Small intestine (tissue), 7 donors: ENCODE results near the gene ZDHHC7. TPM values are rescaled to one million over a fixed set of nuclear protein-coding genes. Genes with fewer than 3 reads are reported as not detected.

ENCODE experiments used
- DNase-seq, 2 donors: peaks; one replicate each; pipeline versions ENCODE4 v3.0.0 to v3.0.0-alpha.2; 2013
- FAIRE-seq: peaks from 2 replicates; lab custom pipeline; 2012; peaks lifted over from hg19 to GRCh38; lab: Jason Lieb, UNC
- H3K27ac ChIP-seq, 3 donors: one replicate each; pipeline ENCODE4 v1.5.1; 2013; ENCODE audit warnings: low read length in 2 of 3, mild to moderate bottlenecking in 2 of 3, control low read depth in 1 of 3, inconsistent platforms in 1 of 3, low read depth in 1 of 3, moderate library complexity in 1 of 3
- H3K27me3 ChIP-seq, 3 donors: one replicate each; pipeline ENCODE4 v1.6.1; 2013; ENCODE audit warnings: low read length in 3 of 3, inconsistent platforms in 1 of 3; ENCODE audit not compliant: control insufficient read depth in 3 of 3, insufficient read depth in 3 of 3
- H3K36me3 ChIP-seq, 3 donors: one replicate each; pipeline ENCODE4 v1.6.1; 2013; ENCODE audit warnings: low read length in 3 of 3, inconsistent platforms in 1 of 3, low read depth in 1 of 3, mild to moderate bottlenecking in 1 of 3, moderate library complexity in 1 of 3; ENCODE audit not compliant: control insufficient read depth in 3 of 3, insufficient read depth in 2 of 3
- H3K4me1 ChIP-seq, 3 donors: one replicate each; pipeline ENCODE4 v1.6.1; 2013; ENCODE audit warnings: low read length in 2 of 3, inconsistent platforms in 1 of 3, low read depth in 1 of 3, mild to moderate bottlenecking in 1 of 3, moderate library complexity in 1 of 3; ENCODE audit not compliant: control insufficient read depth in 3 of 3, insufficient read depth in 2 of 3
- H3K4me3 ChIP-seq, 3 donors: one replicate each; pipeline ENCODE4 v1.5.1; 2013; ENCODE audit warnings: low read length in 3 of 3, control low read depth in 1 of 3, inconsistent platforms in 1 of 3, low read depth in 1 of 3, mild to moderate bottlenecking in 1 of 3, moderate library complexity in 1 of 3
- H3K9me3 ChIP-seq, 2 donors: one replicate each; pipeline ENCODE4 v1.6.1; 2013; ENCODE audit warnings: low read depth in 1 of 2, low read length in 1 of 2; ENCODE audit not compliant: control insufficient read depth in 2 of 2, insufficient read depth in 1 of 2
- whole genome bisulfite sequencing, 3 donors: extraction: QIAGEN DNeasy Blood & Tissue Kit; methylation state at CpG; one replicate each; pipeline ENCODE4 v1.1.7; 2013; 5-methylcytosine and 5-hydroxymethylcytosine counted together
- polyA plus RNA-seq, 4 donors: library from polyadenylated mRNA; stranded (reverse) in 3 of 4; unstranded in 1 of 4; fragments of 200-250 nt in 3 of 4; fragments of 120-200 nt in 1 of 4; gene quantifications; one replicate each; pipeline versions ENCODE4 v1.2.1 to v1.2.3, GENCODE V29; 2013
- donor health status: healthy with polysubstance abuse.
- donor health status: control.
- donor health status: control.
- donor health status: Bipolar disorder and iron deficiency.
- donor health status: healthy.

The ZDHHC7 gene
- polyA plus RNA-seq, 4 donors, result 16.5 to 57.5 (median 27.2) TPM

DNA sequence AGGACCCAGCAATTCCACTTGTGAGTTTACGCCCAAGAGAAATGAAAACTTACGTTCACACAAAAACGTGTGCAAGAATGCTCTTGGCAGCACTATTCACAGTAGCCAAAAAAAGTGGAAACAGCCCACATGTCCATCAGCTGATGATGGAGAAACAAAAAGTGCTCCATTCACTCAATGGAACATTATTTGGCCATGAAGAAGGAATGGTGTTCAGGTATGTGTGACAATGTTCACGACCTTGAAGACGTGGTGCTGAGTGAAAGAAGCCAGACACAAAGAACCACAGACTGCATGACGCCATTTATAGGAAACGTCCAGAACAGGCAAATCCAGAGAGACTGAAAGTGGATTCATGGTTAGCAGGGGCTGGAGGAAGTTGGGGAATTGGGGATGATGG is 84.9 kb downstream of the ZDHHC7 start:
- FAIRE-seq (no peak), DNase-seq (no peak)
- Histone ChIP-seq H3K27ac (no peak overlapping the region), H3K4me3 (no peak overlapping the region), H3K27me3 (no peaks in the 10 kb centered on the region), H3K9me3 (peaks cover 0 to 3% of the 10 kb centered on the region in 2 donors), H3K36me3 (no peaks in the 10 kb centered on the region), H3K4me1 (peaks cover 0 to 17% (median 2%) of the 10 kb centered on the region in 3 donors)
- 49 to 79% (median 56%) methylated on average over 7 of the region's 7 CpGs for WGBS, 3 donors

DNA sequence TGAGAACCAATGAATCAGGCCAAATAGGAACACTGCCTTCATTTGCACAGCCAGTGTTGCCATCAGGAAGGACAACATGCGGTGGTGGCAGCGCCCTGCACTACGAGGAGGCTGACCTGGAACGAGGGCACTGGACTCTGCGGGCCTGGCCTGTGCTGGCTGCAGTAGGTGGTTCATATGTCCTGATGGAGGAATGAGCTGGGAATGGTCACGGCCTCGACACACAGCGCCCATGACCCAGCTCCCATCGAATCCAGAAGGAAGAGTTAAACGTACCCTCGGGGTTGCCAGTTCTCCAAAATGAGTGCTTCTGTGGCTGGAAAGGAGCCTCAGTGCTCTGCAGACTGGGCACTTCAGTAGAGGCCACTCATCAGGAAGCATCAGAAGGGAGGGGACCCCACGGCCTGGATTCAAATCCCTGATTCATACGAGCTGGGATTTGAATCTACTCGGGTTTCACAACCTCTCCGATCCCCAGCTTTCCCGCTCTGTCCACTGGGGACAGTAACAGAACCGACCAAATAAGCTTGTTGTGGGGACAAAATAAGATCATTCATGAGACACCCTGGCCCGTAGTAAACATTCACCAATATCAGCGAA is 85.5 kb downstream of the ZDHHC7 start:
- DNase-seq (no peak), FAIRE-seq (no peak)
- H3K4me1 ChIP-seq, result peaks cover 0 to 17% (median 2%) of the 10 kb centered on the region in 3 donors
- H3K9me3 ChIP-seq, result no peaks in the 10 kb centered on the region
- H3K27me3 ChIP-seq, result no peaks in the 10 kb centered on the region
- 88 to 90% (median 89%) methylated on average over 19 of the region's 19 CpGs for WGBS, 3 donors
- H3K36me3 ChIP-seq, result no peaks in the 10 kb centered on the region
- no peak overlapping the region for H3K4me3 ChIP-seq
- H3K27ac ChIP-seq, result no peak overlapping the region

DNA sequence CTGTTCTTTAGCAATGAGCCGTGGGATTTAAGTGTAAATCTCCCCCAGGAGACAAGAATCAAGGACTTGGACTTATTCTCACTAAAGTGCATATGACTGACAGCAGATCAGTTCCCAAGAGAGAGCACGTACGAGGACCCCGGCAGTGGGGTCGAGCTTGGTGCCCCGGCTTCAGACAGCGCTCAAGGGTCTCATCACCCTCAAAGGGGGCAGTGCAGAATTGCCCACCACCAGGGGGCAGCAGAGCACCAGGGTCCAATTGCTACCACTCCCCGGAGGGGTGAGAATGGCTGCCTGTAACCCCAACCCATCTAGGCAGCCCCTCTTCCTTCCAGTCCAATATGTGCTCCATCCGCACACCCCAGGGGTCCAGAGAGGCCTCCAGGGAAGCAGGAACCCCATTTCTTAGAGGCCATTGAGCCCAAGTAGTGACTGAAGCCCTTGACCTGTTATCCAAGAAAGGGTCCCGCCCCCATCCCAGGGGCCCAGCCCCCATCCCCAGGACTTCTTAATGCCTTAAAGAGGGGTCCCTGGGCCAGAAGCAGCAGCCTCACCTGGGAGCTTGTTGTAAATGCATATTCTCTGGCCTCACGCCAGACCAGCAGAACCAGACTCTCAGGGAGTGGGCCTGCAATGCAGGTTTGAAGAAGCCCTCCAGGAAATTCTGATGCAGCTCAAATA is 86.1 kb downstream of the ZDHHC7 start:
- Histone ChIP-seq H3K4me3 (no peak overlapping the region), H3K27ac (no peak overlapping the region), H3K4me1 (peaks cover 0 to 17% (median 2%) of the 10 kb centered on the region in 3 donors), H3K36me3 (no peaks in the 10 kb centered on the region), H3K9me3 (no peaks in the 10 kb centered on the region), H3K27me3 (no peaks in the 10 kb centered on the region)
- 47 to 64% (median 49%) methylated on average over 11 of the region's 11 CpGs for WGBS, 3 donors
- FAIRE-seq (no peak), DNase-seq (peak; percentile 42 to 55)

DNA sequence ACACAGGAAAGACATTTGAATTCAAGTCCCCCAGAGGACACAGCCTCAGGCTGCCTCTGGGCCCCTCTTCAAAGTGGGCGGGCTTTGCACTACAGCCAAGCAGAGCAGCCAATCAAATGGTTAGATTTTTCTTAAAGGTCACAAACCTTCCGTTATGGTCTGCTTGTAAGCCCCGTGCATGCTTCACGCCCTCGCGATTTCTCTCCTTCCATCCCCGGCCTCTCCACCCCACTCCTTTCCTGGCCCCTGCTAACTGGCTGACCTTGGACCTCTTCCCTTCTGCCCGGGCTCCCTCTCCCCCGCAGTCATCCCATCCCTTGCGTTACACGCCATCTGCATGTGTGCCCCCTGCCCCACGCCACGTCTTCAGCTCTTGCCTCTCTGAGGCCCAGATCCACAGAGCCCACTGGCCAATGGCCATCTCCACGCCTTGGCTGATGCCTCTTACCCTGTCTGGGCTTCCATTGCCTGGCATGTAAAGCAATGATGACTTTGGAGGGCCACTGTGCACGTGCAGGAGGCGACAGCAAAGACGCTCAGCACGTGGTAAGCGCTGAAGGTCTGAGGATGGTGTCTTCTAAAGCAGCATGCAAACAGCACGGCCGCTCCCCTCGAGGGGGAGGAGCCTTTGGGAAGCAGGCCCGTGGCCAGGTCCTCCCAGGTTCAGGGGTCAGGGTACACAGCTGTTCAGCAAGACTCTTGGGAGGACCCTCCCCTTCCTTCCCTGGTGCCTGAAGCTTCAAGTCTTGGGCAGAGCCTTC is 86.8 kb downstream of the ZDHHC7 start:
- peak overlapping the region in 1 of 3 donors; percentile 27 for H3K27ac ChIP-seq
- no peak overlapping the region for H3K4me3 ChIP-seq
- DNase-seq (peak; percentile 23 to 67), FAIRE-seq (no peak)
- H3K27me3 ChIP-seq, result no peaks in the 10 kb centered on the region
- 51 to 55% (median 54%) methylated on average over 23 of the region's 23 CpGs for WGBS, 3 donors
- H3K4me1 ChIP-seq, result peaks cover 0 to 17% (median 2%) of the 10 kb centered on the region in 3 donors
- H3K36me3 ChIP-seq, result no peaks in the 10 kb centered on the region
- H3K9me3 ChIP-seq, result no peaks in the 10 kb centered on the region

Other genes with a start within 250 kb of the ZDHHC7 start
- gene CRISPLD2, start 191.6 kb downstream of the ZDHHC7 start, polyA plus RNA-seq, result 10 to 100 TPM in 1 of 4 donors, 1 to 10 TPM in 2, under 1 TPM in 1; 0.89 to 31.4 (median 4.9) TPM
- gene KIAA0513, start 16.3 kb upstream of the ZDHHC7 start, polyA plus RNA-seq, result 1 to 10 TPM; 2.9 to 8.1 (median 5.1) TPM
- 1 to 10 TPM in 1 of 4 donors, under 1 TPM in 2, not detected in 1; 0.04 to 3.0 (median 0.19) TPM for gene CIBAR2, start 100.9 kb upstream of the ZDHHC7 start, polyA plus RNA-seq